ENCODE measurements around the gene SDK1. TPM values are rescaled to one million over a fixed set of nuclear protein-coding genes. Genes with fewer than 3 reads are reported as not detected.

SDK1 gene
- total and polyA plus RNA-seq, 2 of the 8 experiments (the other 6 are each of a cell fraction or from before 2014, with no cell fraction given), result 3.3 to 7.2 TPM

- Histone ChIP-seq H3K4me1 (replicated peaks in 1 of 4; ENCODE audit: control insufficient read depth in 3 of 4, insufficient read depth in 4 of 4, low read length in 3 of 4) (peaks cover 0 to 3% (median 0%) of the 10 kb centered on the region in 4 experiments; a peak in 1 of 7 replicates), H3K9me3 (ENCODE audit: insufficient read depth in 2 of 2, low read depth in 1 of 2, low read length in 1 of 2) (peaks cover 0 to 5% of the 10 kb centered on the region in 2 experiments; a peak in 1 of 4 replicates), H2BK120ac (replicated peaks; ENCODE audit: low read depth, low read length) (no peak overlapping the region), H3K4me3 (ENCODE audit: extremely low read depth in 1 of 4, insufficient read depth in 2 of 4, low read depth in 3 of 4, low read length in 4 of 4) (no peak overlapping the region; a peak in 1 of 8 replicates), H3K79me1 (ENCODE audit: low read depth, low read length) (no peaks in the 10 kb centered on the region), H2AFZ (ENCODE audit: low read length) (no peak overlapping the region), H3K9ac (replicated peaks in 1 of 4; ENCODE audit: extremely low read depth in 1 of 4, low read depth in 3 of 4, low read length in 3 of 4) (no peak overlapping the region), H3K18ac (ENCODE audit: extremely low read depth, low read length) (no peak overlapping the region), H4K91ac (replicated peaks; ENCODE audit: insufficient read length, low read length) (no peak overlapping the region), H3K4me2 (ENCODE audit: insufficient read depth in 1 of 2, low read depth in 2 of 2, low read length in 2 of 2) (no peak overlapping the region), H3K27ac (ENCODE audit: low read depth, low read length) (no peak overlapping the region), H3K23ac (ENCODE audit: insufficient read length) (no peak overlapping the region), H3K56ac (replicated peaks; ENCODE audit: insufficient read length, low read depth, low read length) (no peak overlapping the region), H2BK5ac (ENCODE audit: low read depth, low read length) (no peak overlapping the region), H2BK12ac (ENCODE audit: low read depth, low read length) (no peak overlapping the region), H3K36me3 (ENCODE audit: control insufficient read depth in 2 of 4, insufficient read depth in 4 of 4, low read length in 3 of 4) (no peaks in the 10 kb centered on the region), H3K27me3 (replicated peaks in 1 of 4; ENCODE audit: control insufficient read depth in 3 of 4, extremely low read depth in 1 of 4, insufficient read depth in 3 of 4, low read length in 3 of 4) (no peaks in the 10 kb centered on the region), H4K8ac (ENCODE audit: extremely low read depth, insufficient read depth, low read length) (no peak overlapping the region), H3K4ac (replicated peaks; ENCODE audit: insufficient read length, low read depth, low read length) (no peak overlapping the region), H3K23me2 (ENCODE audit: low read depth, low read length) (no peaks in the 10 kb centered on the region), H3K79me2 (ENCODE audit: control insufficient read depth in 1 of 2, insufficient read depth in 2 of 2, low read length in 2 of 2) (no peaks in the 10 kb centered on the region), H2BK20ac (ENCODE audit: low read length) (no peak overlapping the region), H2AK5ac (ENCODE audit: low read depth, low read length) (no peak overlapping the region), H3K14ac (ENCODE audit: insufficient read length) (no peak overlapping the region), H4K20me1 (replicated peaks in 1 of 2; ENCODE audit: control insufficient read depth in 1 of 2, insufficient read depth in 2 of 2, low read length in 2 of 2) (no peaks in the 10 kb centered on the region), H4K5ac (ENCODE audit: insufficient read length, low read depth, low read length) (no peak overlapping the region), H2BK15ac (ENCODE audit: low read length) (no peak overlapping the region)
- TF ChIP-seq ZNF274 (IDR thresholded peaks at IDR 0.05; ENCODE audit: borderline replicate concordance, extremely low read depth, low read length), result no peak
- no peak for TF ChIP-seq CTBP2 (IDR thresholded peaks at IDR 0.05; ENCODE audit: borderline replicate concordance, insufficient read depth, insufficient read length, low read length)
- no peak for TF ChIP-seq CBX8 (IDR thresholded peaks at IDR 0.05; ENCODE audit: borderline replicate concordance, low read depth, low read length)
- no peak for TF ChIP-seq SIRT6 (IDR thresholded peaks at IDR 0.05; ENCODE audit: low read length)
- no peak for TF ChIP-seq KDM1A (IDR thresholded peaks at IDR 0.05; ENCODE audit: borderline replicate concordance, low read length)
- no peak for TF ChIP-seq YY1 (IDR thresholded peaks at IDR 0.05; ENCODE audit: low read depth, low read length)
- TF ChIP-seq HDAC2 (IDR thresholded peaks at IDR 0.05; ENCODE audit: borderline replicate concordance in 1 of 2, low read depth in 2 of 2, low read length in 2 of 2), result no peak
- TF ChIP-seq TEAD4 (IDR thresholded peaks at IDR 0.05; ENCODE audit: low read depth, low read length), result no peak
- TF ChIP-seq MAX (IDR thresholded peaks at IDR 0.05), result no peak
- TF ChIP-seq SP4 (IDR thresholded peaks at IDR 0.05; ENCODE audit: low read length), result no peak
- TF ChIP-seq SIN3A (conservative IDR thresholded peaks at IDR 0.05 in 1 of 2, IDR thresholded peaks at IDR 0.05 in 1 of 2; ENCODE audit: low read depth in 1 of 2, low read length in 2 of 2), result no peak
- TF ChIP-seq CBX5 (IDR thresholded peaks at IDR 0.05; ENCODE audit: low read depth, low read length), result no peak
- TF ChIP-seq KDM5A (IDR thresholded peaks at IDR 0.05; ENCODE audit: low read length), result no peak
- WGBS, 2 experiments (ENCODE audit: extremely low coverage in 1 of 2, insufficient coverage in 1 of 2, insufficient read length in 1 of 2, insufficient replicate concordance in 2 of 2, low coverage in 1 of 2, low lambda C conversion rate in 2 of 2, missing lambda C conversion rate in 1 of 2), result 96% methylated on average over 2 of the region's 2 CpGs; no CpG with 5 or more reads in 1 of the 2 experiments
- FAIRE-seq (no peak), DNase-seq (ENCODE audit: low read depth in 1 of 2, low spot score in 2 of 2) (no peak)
- POLR2A ChIA-PET (ENCODE audit: partially characterized antibody), result interaction anchor here (0.7 kb wide), 1 partner anchor 13 kb away, joined by 3 read pairs; no protein-coding TSS in a partner anchor
- CTCF ChIA-PET (ENCODE audit: partially characterized antibody), result interaction anchor here (0.6 to 1.2 kb wide), 3 partner anchors 13 to 252 kb away, joined by 4 to 5 read pairs (median 4); no protein-coding TSS in a partner anchor
Observed at GRCh38 chr7:3780016-3780415, 479.0 kb downstream of the SDK1 start.
